ENCODE measurements around the gene SOD3. TPM values are rescaled to one million over a fixed set of nuclear protein-coding genes. Genes with fewer than 3 reads are reported as not detected.

The SOD3 gene
- total and polyA plus RNA-seq, 4 donors = 35.7 to 101 (median 53.9) TPM

- Histone ChIP-seq H3K9me3 (ENCODE audit: control insufficient read depth in 4 of 4, insufficient read depth in 3 of 4, low read length in 3 of 4) (peaks cover 0 to 1% (median 0%) of the 10 kb centered on the region in 4 donors), H3K4me1 (ENCODE audit: control insufficient read depth in 5 of 5, insufficient read depth in 5 of 5, low read length in 5 of 5) (peaks cover 0 to 4% (median 0%) of the 10 kb centered on the region in 5 donors), H3K36me3 (ENCODE audit: control insufficient read depth in 4 of 4, insufficient read depth in 4 of 4, low read length in 4 of 4) (no peaks in the 10 kb centered on the region), H3K27ac (ENCODE audit: low read depth in 1 of 2, low read length in 1 of 2) (no peak overlapping the region), H3K27me3 (ENCODE audit: control insufficient read depth in 3 of 3, insufficient read depth in 3 of 3, low read length in 2 of 3) (no peaks in the 10 kb centered on the region), H3K9ac (ENCODE audit: insufficient read depth in 1 of 2, low read length in 2 of 2) (no peak overlapping the region), H3K4me3 (no peak overlapping the region)
- DNase-seq (no peak), ATAC-seq (ENCODE audit: insufficient read depth, low FRiP score) (no peak)
- WGBS, 2 donors = 71 to 73% methylated on average over 3 of the region's 3 CpGs
- TF ChIP-seq CTCF (IDR thresholded peaks at IDR 0.05; ENCODE audit: control extremely low read depth, extremely low read depth) = no peak
Measured at GRCh38 chr4:24764345-24764744, 31.0 kb upstream of the SOD3 start.

- Histone ChIP-seq H3K9me3 (ENCODE audit: control insufficient read depth in 4 of 4, insufficient read depth in 3 of 4, low read length in 3 of 4) (peaks cover 0 to 1% (median 0%) of the 10 kb centered on the region in 4 donors), H3K36me3 (ENCODE audit: control insufficient read depth in 4 of 4, insufficient read depth in 4 of 4, low read length in 4 of 4) (no peaks in the 10 kb centered on the region), H3K9ac (ENCODE audit: insufficient read depth in 1 of 2, low read length in 2 of 2) (no peak overlapping the region), H3K27ac (ENCODE audit: low read depth in 1 of 2, low read length in 1 of 2) (no peak overlapping the region), H3K27me3 (ENCODE audit: control insufficient read depth in 3 of 3, insufficient read depth in 3 of 3, low read length in 2 of 3) (no peaks in the 10 kb centered on the region), H3K4me3 (no peak overlapping the region), H3K4me1 (ENCODE audit: control insufficient read depth in 5 of 5, insufficient read depth in 5 of 5, low read length in 5 of 5) (peaks cover 0 to 4% (median 0%) of the 10 kb centered on the region in 5 donors)
- DNase-seq (no peak), ATAC-seq (ENCODE audit: insufficient read depth, low FRiP score) (no peak)
- no peak for TF ChIP-seq CTCF (IDR thresholded peaks at IDR 0.05; ENCODE audit: control extremely low read depth, extremely low read depth)
- 92 to 93% methylated on average over 4 of the region's 4 CpGs for WGBS, 2 donors
Measured at GRCh38 chr4:24765376-24765988, 29.9 kb upstream of the SOD3 start.

GRCh38 chr4:24768006-24768405, 27.4 kb upstream of the SOD3 start:
- peaks cover 0 to 4% (median 2%) of the 10 kb centered on the region in 5 donors for H3K4me1 ChIP-seq (ENCODE audit: control insufficient read depth in 5 of 5, insufficient read depth in 5 of 5, low read length in 5 of 5)
- H3K9me3 ChIP-seq (ENCODE audit: control insufficient read depth in 4 of 4, insufficient read depth in 3 of 4, low read length in 3 of 4) = peaks cover 0 to 1% (median 0%) of the 10 kb centered on the region in 4 donors
- H3K9ac ChIP-seq (ENCODE audit: insufficient read depth in 1 of 2, low read length in 2 of 2) = no peak overlapping the region
- 87 to 89% methylated on average over 5 of the region's 5 CpGs for WGBS, 2 donors
- no peaks in the 10 kb centered on the region for H3K36me3 ChIP-seq (ENCODE audit: control insufficient read depth in 4 of 4, insufficient read depth in 4 of 4, low read length in 4 of 4)
- DNase-seq (no peak), ATAC-seq (ENCODE audit: insufficient read depth, low FRiP score) (no peak)
- H3K4me3 ChIP-seq = no peak overlapping the region
- no peak overlapping the region for H3K27ac ChIP-seq (ENCODE audit: low read depth in 1 of 2, low read length in 1 of 2)
- no peaks in the 10 kb centered on the region for H3K27me3 ChIP-seq (ENCODE audit: control insufficient read depth in 3 of 3, insufficient read depth in 3 of 3, low read length in 2 of 3)
- no peak for TF ChIP-seq CTCF (IDR thresholded peaks at IDR 0.05; ENCODE audit: control extremely low read depth, extremely low read depth)

- no peak for TF ChIP-seq CTCF (IDR thresholded peaks at IDR 0.05; ENCODE audit: control extremely low read depth, extremely low read depth)
- no peak overlapping the region for H3K9ac ChIP-seq (ENCODE audit: insufficient read depth in 1 of 2, low read length in 2 of 2)
- H3K4me3 ChIP-seq = no peak overlapping the region
- no peaks in the 10 kb centered on the region for H3K27me3 ChIP-seq (ENCODE audit: control insufficient read depth in 3 of 3, insufficient read depth in 3 of 3, low read length in 2 of 3)
- ATAC-seq (ENCODE audit: insufficient read depth, low FRiP score) (no peak), DNase-seq (no peak)
- no peaks in the 10 kb centered on the region for H3K36me3 ChIP-seq (ENCODE audit: control insufficient read depth in 4 of 4, insufficient read depth in 4 of 4, low read length in 4 of 4)
- H3K4me1 ChIP-seq (ENCODE audit: control insufficient read depth in 5 of 5, insufficient read depth in 5 of 5, low read length in 5 of 5) = peaks cover 0 to 4% (median under 1%) of the 10 kb centered on the region in 5 donors
- H3K27ac ChIP-seq (ENCODE audit: low read depth in 1 of 2, low read length in 1 of 2) = no peak overlapping the region
- peaks cover 0 to 1% (median 0%) of the 10 kb centered on the region in 4 donors for H3K9me3 ChIP-seq (ENCODE audit: control insufficient read depth in 4 of 4, insufficient read depth in 3 of 4, low read length in 3 of 4)
Measured at GRCh38 chr4:24768604-24769003, 26.8 kb upstream of the SOD3 start.
